ENCODE results near the gene GALNT13.

GALNT13 gene

GRCh38 chr2:153944800-153945199 lies 73.1 kb downstream of the GALNT13 start:
- DNase-seq (ENCODE audit: low read depth) = no peak

- DNase-seq (ENCODE audit: low read depth) = no peak
Observed at GRCh38 chr2:153946036-153946435, 74.3 kb downstream of the GALNT13 start.

GRCh38 chr2:153953761-153954160 lies 82.0 kb downstream of the GALNT13 start:
- DNase-seq (ENCODE audit: low read depth) = no peak

GRCh38 chr2:153963256-153963655 lies 91.5 kb downstream of the GALNT13 start:
- DNase-seq (ENCODE audit: low read depth) = no peak

- no peak for DNase-seq (ENCODE audit: low read depth)
Observed at GRCh38 chr2:153967248-153967973, 95.7 kb downstream of the GALNT13 start.

DNA sequence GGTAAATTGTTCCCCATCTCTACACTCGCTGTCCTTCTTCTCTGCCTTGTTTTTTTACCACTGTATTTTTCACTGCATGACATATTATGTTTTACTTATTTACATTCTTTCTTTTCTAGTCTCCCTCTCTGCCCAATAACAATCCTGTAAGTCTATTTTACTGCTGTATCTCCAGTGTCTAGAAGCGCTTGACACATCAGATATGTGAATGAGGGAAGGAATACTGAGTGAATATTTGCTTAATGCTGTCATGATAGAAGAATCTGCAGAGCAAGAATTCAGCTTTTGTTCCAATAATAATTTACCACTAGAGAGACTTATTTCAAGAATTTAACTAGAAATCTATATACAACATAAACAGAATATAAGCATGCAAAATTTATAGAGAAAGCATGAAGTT lies 99.5 kb downstream of the GALNT13 start:
- no peak for DNase-seq (ENCODE audit: low read depth)

- no peak for DNase-seq (ENCODE audit: low read depth)
Observed at GRCh38 chr2:153971855-153972254, 100.1 kb downstream of the GALNT13 start.

DNA sequence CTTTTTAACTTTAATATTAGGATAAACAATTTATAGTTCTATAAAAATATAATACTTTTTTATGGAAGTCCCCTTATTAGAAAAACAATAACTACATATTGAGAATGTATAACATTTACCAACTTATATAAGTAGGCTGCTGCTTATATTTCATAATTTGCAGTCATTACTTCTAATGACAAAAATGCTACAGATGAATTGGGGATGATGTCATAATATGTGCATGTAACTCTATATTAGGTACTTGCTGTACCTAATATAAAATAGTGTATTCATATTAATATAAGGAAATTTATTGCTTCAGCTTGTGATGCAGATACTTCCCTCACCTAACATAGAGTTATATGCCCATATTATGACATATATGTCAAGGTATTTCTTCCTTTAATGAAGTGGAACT lies 100.7 kb downstream of the GALNT13 start:
- DNase-seq (ENCODE audit: low read depth) = no peak

DNA sequence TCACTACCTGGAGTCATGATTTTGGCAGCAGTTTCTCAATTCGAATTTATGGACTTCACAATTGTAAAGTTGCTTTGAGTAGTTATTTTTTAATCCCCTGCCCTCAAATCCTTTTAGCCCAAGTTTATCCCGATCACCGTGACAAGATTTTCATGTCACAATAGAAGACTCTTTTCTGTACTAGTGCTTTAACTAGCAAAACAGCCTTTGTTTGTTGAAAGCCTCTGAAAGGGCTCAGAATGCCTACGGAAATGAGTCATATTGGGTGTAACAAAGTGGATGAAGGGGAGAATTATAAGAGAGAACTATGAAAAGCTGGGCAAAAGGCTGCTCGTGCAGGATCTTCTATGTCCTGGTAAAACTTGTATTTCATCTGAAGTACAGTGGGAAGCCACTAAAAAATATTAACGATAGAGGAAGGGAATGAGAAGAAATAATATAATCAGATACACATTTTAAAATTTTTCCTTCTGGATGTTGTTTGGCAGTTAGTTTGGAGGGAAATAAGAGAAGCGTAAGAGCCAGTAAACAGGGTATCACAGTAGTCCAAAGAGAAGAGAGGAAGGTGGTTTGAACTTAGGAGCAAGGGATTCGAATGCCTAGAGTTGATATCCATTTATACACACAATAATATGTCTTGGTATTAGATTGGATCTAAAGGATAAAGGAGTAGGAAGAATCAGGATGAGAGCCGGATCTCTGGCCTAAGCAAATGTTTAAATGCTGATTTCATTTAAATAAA lies 114.9 kb downstream of the GALNT13 start:
- no peak for DNase-seq (ENCODE audit: low read depth)

DNA sequence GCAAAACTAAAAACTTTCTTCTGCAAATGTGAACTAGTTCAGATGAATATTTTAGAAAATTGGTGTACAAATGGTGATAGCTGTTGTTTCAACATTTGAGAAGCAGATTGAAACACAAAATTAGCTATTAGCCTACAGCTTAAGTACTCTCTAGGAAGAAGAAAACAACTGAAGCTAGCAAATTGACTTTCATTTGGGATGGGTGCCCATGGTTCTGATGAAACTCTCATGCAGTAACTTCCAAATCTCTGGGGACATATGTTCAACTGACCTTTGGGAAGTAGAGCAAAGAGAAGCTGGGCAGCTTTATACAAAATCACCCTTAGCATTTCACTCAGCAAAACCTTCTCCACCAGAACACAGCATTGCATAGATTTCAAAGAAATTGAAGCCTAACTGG lies 119.0 kb downstream of the GALNT13 start:
- DNase-seq (ENCODE audit: low read depth) = no peak

GRCh38 chr2:154013514-154013913 lies 141.8 kb downstream of the GALNT13 start:
- no peak for DNase-seq (ENCODE audit: low read depth)

GRCh38 chr2:154015233-154015632 lies 143.5 kb downstream of the GALNT13 start:
- no peak for DNase-seq (ENCODE audit: low read depth)

DNA sequence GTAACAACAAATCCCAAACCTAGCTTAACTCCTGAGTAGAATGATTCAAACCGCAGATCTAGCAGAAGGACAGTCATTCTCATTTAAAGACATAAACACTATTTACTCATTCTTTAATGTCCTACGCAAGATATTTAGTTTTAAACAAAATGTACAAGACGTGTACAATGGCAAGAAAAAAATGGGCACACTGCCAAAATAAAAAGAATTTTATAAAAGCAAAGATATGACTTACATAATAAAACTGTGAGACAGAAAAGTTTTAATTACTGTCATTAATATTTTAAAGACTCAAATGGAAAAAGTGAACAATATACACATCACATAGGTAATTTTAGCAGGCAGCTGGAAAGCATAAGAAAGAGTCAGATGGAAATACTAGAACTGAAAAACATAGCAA lies 157.8 kb downstream of the GALNT13 start:
- no peak for DNase-seq (ENCODE audit: low read depth)

- DNase-seq (ENCODE audit: low read depth) = no peak
Observed at GRCh38 chr2:154032220-154032619, 160.5 kb downstream of the GALNT13 start.

GRCh38 chr2:154046493-154046892 lies 174.8 kb downstream of the GALNT13 start:
- no peak for DNase-seq (ENCODE audit: low read depth)

- DNase-seq (ENCODE audit: low read depth) = no peak
Observed at GRCh38 chr2:154048905-154049304, 177.2 kb downstream of the GALNT13 start.

GRCh38 chr2:154049561-154049960 lies 177.8 kb downstream of the GALNT13 start:
- DNase-seq (ENCODE audit: low read depth) = no peak

DNA sequence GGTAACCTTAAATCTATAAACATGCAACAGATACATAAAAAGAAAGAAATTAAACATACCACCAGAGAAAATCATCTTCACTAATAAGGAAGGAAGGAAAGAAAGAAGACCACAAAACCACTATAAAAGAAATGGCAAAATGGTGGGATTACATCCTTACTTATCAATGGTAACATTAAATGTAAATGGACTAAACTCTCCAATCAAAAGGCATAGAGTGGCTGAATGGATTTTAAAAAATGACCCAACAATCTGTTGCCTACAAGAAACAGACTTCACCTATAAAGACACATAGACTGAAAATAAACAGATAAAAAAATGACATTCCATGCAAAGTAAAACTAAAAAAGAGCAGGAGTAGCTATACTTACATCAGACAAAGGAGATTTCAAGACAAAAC lies 195.4 kb downstream of the GALNT13 start:
- no peak for DNase-seq (ENCODE audit: low read depth)

DNA sequence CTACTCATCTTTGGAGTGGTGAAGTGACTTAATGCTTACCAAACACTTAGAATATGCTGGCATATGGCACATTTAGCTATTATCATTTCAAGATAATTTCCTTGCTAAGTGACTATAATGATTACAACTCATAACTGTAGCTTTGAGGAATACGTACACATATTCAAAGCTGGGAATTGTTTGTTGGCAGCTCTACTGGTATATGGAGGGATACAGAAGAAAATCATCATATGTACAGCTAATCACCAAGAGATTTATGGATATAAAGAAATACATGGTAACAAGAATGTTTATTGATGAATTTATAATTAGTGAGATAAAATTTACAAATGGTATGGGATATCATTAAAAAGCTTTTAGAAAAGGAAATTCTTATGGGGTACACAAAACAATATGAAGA lies 207.2 kb downstream of the GALNT13 start:
- no peak for DNase-seq (ENCODE audit: low read depth)

DNA sequence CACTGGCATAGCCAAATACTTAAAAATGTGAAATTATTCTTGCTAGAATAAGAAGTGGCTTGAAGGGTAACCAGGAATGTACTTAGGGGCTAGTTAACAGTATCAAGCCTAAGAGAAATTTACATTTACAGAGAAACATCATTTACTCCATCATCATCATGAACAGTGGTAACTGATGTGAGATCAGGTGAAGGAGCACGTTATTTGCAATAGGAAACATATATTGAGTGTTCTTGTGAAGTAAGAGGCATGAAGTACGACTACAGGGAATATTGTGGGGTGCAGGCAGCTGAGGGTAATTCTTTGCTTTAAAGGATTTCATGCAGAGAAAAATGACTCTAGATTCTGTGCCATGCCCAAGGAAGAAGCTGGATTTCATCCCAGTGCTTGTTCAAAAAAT lies 220.8 kb downstream of the GALNT13 start:
- no peak for DNase-seq (ENCODE audit: low read depth)

DNA sequence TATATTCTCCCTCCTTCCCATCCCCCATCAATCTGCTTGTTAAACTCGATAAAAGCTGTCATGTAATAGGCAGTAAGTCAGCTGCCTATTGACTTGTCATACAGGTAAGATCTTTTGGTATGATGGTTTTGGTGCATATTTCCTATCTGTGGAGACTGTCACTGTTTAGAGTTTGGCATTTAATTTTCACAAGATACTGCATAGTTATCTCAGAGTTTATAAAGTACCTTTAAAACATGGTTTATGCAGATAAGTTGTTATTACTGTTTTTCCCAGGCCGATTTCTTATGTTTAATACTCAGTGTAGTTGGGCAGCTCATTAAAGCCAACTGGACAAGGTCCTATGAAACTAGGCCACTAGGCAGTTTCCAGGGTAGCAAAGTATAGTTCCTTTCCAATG lies 222.1 kb downstream of the GALNT13 start:
- no peak for DNase-seq (ENCODE audit: low read depth)

DNA sequence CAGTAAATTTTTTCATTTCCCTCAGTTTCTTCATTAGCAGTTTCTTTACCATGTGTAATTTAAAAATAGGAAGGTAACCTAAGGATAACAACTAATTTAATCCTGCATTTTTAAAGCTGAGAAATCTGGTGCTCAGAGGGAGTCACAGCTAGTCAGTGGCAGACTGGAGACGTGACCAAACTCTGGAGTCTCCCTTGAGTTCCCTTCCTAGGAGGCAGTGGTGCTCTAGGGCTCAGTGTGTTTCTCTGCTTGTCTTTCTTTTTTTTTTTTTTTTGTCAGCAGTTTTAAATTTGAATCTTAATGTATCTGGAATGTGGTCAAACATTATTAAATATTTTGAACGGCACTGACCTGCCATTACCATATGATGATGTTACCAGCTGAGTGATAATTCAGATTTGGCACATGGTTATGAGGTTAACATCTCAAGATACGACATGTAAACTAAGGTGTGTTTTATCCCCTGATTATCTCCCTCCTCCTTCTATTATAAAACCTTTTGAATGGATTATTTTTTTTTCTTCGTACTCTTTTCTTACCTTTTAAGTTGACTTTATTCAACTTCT lies 226.2 kb downstream of the GALNT13 start:
- DNase-seq (ENCODE audit: low read depth) = no peak

DNA sequence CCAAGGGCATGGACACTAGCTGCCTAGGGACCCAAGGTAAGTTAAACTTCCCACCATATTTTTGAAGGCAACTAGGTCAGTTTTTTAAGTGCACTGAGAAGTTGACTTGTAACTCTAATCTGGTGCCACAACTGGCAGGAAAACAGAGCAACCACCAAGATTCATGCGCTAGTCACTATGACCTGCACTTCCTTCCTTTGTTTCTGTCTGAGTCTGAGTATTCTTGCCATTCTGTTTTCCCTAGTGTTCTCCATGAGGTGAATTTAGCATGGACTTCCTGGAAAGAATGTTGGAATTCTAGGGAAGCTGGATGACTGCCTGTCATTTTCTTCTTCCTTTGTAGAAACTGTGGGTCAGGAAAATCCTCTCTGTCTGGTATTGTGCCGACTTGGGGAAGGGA lies 249.0 kb downstream of the GALNT13 start:
- DNase-seq (ENCODE audit: low read depth) = no peak
